ENCODE measurements around the gene WEE1. TPM values are rescaled to one million over a fixed set of nuclear protein-coding genes. Genes with fewer than 3 reads are reported as not detected.

Gene WEE1
- total RNA-seq, 1 donor from 2014 or later = 10.9 TPM

DNA sequence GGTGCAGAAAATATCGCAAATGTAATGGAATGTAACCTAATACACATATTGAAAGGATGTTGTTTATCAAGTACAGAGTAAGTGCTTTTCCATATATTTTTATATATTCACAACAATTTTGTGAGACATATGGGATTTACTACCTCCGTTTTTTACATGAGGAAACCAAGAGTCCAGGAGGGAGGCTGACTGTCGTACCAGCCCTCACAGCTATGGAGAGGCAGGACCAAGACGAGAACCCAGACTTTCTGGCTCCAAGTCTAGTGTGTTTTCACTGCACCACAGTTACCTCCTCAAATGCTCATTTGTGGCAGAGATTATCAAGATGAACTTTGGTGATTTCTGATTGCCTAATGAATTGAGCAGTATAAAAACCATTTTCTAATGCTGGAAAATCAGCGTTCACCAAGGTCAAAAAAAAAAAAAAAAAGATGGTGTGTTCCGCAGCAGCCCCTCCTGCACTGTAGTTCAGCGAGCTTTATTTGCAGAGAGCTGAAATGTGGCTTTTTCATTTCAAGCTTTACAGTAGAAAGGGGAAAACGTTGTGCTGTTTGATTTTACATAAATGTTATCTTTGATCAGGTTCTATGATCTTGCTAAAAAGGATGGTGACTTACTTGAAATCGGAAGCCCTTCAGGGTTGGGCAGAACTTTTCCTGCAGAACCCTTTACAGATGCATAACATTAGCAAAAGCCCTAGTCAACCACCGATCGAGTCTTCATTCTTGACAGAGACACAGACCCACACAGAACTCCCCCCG lies 44.7 kb upstream of the WEE1 start:
- no peaks in the 10 kb centered on the region for H3K27me3 ChIP-seq
- H3K9me3 ChIP-seq = no peaks in the 10 kb centered on the region
- intact Hi-C loops (cut with DNase I) = no loop called here
- ATAC-seq (no peak), DNase-seq (no peak)
- TF ChIP-seq, protein P1, sequence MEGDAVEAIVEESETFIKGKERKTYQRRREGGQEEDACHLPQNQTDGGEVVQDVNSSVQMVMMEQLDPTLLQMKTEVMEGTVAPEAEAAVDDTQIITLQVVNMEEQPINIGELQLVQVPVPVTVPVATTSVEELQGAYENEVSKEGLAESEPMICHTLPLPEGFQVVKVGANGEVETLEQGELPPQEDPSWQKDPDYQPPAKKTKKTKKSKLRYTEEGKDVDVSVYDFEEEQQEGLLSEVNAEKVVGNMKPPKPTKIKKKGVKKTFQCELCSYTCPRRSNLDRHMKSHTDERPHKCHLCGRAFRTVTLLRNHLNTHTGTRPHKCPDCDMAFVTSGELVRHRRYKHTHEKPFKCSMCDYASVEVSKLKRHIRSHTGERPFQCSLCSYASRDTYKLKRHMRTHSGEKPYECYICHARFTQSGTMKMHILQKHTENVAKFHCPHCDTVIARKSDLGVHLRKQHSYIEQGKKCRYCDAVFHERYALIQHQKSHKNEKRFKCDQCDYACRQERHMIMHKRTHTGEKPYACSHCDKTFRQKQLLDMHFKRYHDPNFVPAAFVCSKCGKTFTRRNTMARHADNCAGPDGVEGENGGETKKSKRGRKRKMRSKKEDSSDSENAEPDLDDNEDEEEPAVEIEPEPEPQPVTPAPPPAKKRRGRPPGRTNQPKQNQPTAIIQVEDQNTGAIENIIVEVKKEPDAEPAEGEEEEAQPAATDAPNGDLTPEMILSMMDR (IDR thresholded peaks at IDR 0.05) = no peak
- H3K27ac ChIP-seq = no peak overlapping the region
- no peak overlapping the region for H3K4me3 ChIP-seq
- no peaks in the 10 kb centered on the region for H3K4me1 ChIP-seq
- H3K36me3 ChIP-seq = no peaks in the 10 kb centered on the region

DNA sequence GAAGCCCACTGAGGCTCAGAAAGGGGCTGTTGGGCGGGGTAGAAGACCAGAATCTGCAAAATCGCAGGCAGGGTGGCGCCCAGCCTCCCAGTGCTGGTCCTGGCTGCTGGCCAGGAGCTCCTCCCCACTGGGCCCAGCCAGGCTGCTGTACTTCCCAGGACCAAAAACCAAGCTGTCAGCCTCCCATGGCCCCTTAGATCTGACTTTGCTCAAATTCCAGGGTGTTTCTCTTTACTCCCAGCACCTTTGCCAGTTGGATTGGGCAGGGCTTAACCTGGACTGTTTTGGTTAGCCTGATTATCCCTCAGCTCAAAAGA lies 44.2 kb upstream of the WEE1 start:
- H3K36me3 ChIP-seq = no peaks in the 10 kb centered on the region
- no peaks in the 10 kb centered on the region for H3K4me1 ChIP-seq
- DNase-seq = no peak
- intact Hi-C loops (cut with DNase I) = no loop called here
- peak; percentile 28 for ATAC-seq
- no peaks in the 10 kb centered on the region for H3K9me3 ChIP-seq
- H3K4me3 ChIP-seq = no peak overlapping the region
- H3K27me3 ChIP-seq = no peaks in the 10 kb centered on the region
- TF ChIP-seq, protein P1 (IDR thresholded peaks at IDR 0.05) = no peak
- no peak overlapping the region for H3K27ac ChIP-seq

DNA sequence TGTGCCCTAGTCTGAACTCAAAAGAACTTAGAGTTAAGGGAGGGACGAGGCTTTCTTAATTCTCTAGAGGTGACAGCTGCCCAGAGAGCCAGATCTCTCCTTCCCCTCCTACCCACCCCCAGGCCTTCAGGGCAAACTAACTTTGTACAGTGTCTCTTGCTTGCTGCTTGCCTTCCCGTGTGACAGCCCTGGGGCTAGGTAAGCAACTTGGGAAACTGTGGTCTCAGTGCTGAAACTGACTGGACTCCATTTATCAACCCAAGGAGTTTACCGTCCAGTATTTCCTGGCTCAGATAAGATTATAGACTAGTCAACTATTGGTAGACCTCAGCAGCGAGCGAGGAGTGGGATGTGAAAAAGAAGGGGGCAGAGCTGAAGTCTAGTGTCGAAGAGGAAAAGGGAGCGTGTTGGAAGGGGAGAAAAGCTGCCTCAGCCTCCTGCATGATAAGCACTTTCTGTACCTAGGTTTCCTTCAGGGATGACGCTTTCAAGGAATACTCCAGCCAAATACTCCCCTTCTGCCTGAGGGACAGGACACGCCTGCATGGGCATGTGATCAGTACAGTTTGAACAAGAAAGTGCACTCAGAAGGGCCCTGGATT lies 43.3 kb upstream of the WEE1 start:
- Histone ChIP-seq H3K36me3 (no peaks in the 10 kb centered on the region), H3K27me3 (no peaks in the 10 kb centered on the region), H3K4me3 (no peak overlapping the region), H3K4me1 (no peaks in the 10 kb centered on the region), H3K9me3 (no peaks in the 10 kb centered on the region), H3K27ac (no peak overlapping the region)
- intact Hi-C loops (cut with DNase I) = loop anchor here (10.0 kb wide), 1 partner anchor 85 kb away; no protein-coding TSS in a partner anchor
- DNase-seq (no peak), ATAC-seq (peak; percentile 40)
- TF ChIP-seq, protein P1 (IDR thresholded peaks at IDR 0.05) = no peak

DNA sequence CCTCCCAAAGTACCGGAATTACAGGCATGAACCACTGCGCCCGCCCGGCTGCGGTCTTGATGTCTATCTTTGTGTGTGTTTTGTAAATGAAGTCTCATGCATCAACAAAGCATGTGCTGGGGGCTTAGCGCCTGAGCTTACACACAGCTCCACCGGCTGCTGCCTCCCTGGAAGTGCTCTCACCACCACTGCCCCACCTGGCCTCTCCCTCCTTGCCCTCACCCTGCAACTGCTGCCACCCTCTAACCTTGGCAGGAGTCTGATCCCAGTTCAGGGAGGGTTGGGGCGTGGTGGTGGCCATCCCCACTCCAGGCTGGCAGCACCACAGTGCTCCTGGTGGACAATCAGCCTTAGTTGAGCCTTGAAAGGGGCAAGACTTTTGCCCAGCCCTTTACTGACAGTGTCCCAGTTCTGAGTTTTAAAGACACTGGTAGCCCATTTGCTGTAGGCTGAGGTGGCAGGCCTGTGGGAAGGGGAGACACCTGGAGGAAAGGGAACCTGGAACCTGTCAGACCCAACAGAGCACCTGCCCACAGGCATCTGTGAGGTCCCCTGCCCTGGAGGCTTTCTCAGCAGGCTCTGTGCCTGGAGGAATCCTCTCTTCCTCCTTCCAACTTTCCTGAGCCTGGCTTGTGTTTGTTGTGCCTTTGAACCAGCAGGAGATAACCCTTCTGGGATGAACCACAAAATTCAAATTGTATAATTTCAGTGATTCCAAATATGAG lies 42.4 kb upstream of the WEE1 start:
- H3K27ac ChIP-seq = no peak overlapping the region
- H3K27me3 ChIP-seq = no peaks in the 10 kb centered on the region
- H3K4me3 ChIP-seq = no peak overlapping the region
- H3K4me1 ChIP-seq = no peaks in the 10 kb centered on the region
- intact Hi-C loops (cut with DNase I) = loop anchor here (10.0 kb wide), 1 partner anchor 84 kb away; no protein-coding TSS in a partner anchor
- no peaks in the 10 kb centered on the region for H3K9me3 ChIP-seq
- H3K36me3 ChIP-seq = no peaks in the 10 kb centered on the region
- no peak for DNase-seq
- TF ChIP-seq, protein P1 (IDR thresholded peaks at IDR 0.05) = no peak
- ATAC-seq = peak; percentile 62

DNA sequence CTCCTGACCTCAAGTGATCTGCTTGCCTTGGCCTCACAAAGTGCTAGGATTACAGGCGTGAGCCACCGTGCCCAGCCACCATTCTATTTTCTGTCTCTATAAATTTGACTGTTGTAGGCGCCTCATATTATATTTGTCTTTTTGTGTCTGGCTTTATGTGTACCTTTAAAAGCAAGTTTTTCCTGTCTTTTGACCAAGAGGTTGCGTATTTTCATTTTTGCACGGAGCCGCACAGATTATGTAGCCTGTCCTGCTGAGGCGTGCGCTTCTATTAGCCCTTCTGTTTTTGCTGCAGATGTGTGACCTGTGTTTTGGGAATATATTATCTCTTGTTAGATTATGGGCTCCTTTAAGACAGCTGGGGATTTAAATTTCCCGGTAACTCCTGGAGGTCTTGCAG lies 40.4 kb upstream of the WEE1 start:
- no peaks in the 10 kb centered on the region for H3K9me3 ChIP-seq
- no peaks in the 10 kb centered on the region for H3K36me3 ChIP-seq
- H3K27ac ChIP-seq = no peak overlapping the region
- H3K4me1 ChIP-seq = no peaks in the 10 kb centered on the region
- intact Hi-C loops (cut with DNase I) = loop anchor here (10.0 kb wide), 1 partner anchor 82 kb away; no protein-coding TSS in a partner anchor
- TF ChIP-seq, protein P1 (IDR thresholded peaks at IDR 0.05) = no peak
- DNase-seq (no peak), ATAC-seq (no peak)
- no peak overlapping the region for H3K4me3 ChIP-seq
- H3K27me3 ChIP-seq = no peaks in the 10 kb centered on the region
